Measurements from ENCODE around the gene RTL9. TPM values are rescaled to one million over a fixed set of nuclear protein-coding genes. Genes with fewer than 3 reads are reported as not detected.

The RTL9 gene
- total RNA-seq, 1 experiment from 2014 or later = 0.29 TPM

- ChIA-PET CTCF (no interaction called here), POLR2A (ENCODE audit: unreplicated experiment) (no interaction called here)
- Histone ChIP-seq H2AFZ (ENCODE audit: low read length) (no peak overlapping the region), H3K27me3 (ENCODE audit: low read length) (no peaks in the 10 kb centered on the region), H3K36me3 (ENCODE audit: low read depth, low read length) (no peaks in the 10 kb centered on the region), H3K9me2 (replicated peaks; ENCODE audit: low read length) (no peaks in the 10 kb centered on the region), H3F3A (ENCODE audit: low read length, unreplicated experiment) (no peaks in the 10 kb centered on the region), H4K20me1 (ENCODE audit: low read length) (no peaks in the 10 kb centered on the region), H3K4me2 (ENCODE audit: low read length) (no peak overlapping the region), H3K9me3 (ENCODE audit: low read length) (no peaks in the 10 kb centered on the region), H3K79me2 (ENCODE audit: low read length) (no peaks in the 10 kb centered on the region), H3K4me3 (ENCODE audit: low read length) (no peak overlapping the region), H3K9ac (ENCODE audit: low read length) (no peak overlapping the region), H3K27ac (ENCODE audit: low read length) (no peak overlapping the region), H3K4me1 (ENCODE audit: insufficient read depth, low read length) (peaks cover 30% of the 10 kb centered on the region)
- no peak for ATAC-seq
- BruUV-seq (replicated peaks) = no TSS peak
- no peak for TF ChIP-seq CTCF (conservative IDR thresholded peaks at IDR 0.05; ENCODE audit: low read depth, low read length)
- TF ChIP-seq EZH2 (IDR thresholded peaks at IDR 0.05; ENCODE audit: low read length, unreplicated experiment) = no peak
- TF ChIP-seq EZH2phosphoT487 (IDR thresholded peaks at IDR 0.05; ENCODE audit: borderline replicate concordance, low read length) = no peak
- intact Hi-C loops (cut with micrococcal nuclease) = no loop called here
- peak; percentile 44 for DNase-seq
Measured at GRCh38 chrX:110381216-110381615, 22.6 kb downstream of the RTL9 start.

GRCh38 chrX:110383414-110383813 lies 24.8 kb downstream of the RTL9 start:
- no peak overlapping the region for H3K4me2 ChIP-seq (ENCODE audit: low read length)
- ATAC-seq (no peak), DNase-seq (peak; percentile 42)
- TF ChIP-seq EZH2 (IDR thresholded peaks at IDR 0.05; ENCODE audit: low read length, unreplicated experiment) (no peak), CTCF (conservative IDR thresholded peaks at IDR 0.05; ENCODE audit: low read depth, low read length) (no peak), EZH2phosphoT487 (IDR thresholded peaks at IDR 0.05; ENCODE audit: borderline replicate concordance, low read length) (no peak)
- H3K4me1 ChIP-seq (ENCODE audit: insufficient read depth, low read length) = peaks cover 30% of the 10 kb centered on the region
- no peaks in the 10 kb centered on the region for H3K36me3 ChIP-seq (ENCODE audit: low read depth, low read length)
- no peak overlapping the region for H3K27ac ChIP-seq (ENCODE audit: low read length)
- H4K20me1 ChIP-seq (ENCODE audit: low read length) = no peaks in the 10 kb centered on the region
- no peaks in the 10 kb centered on the region for H3K9me2 ChIP-seq (replicated peaks; ENCODE audit: low read length)
- H3K9ac ChIP-seq (ENCODE audit: low read length) = no peak overlapping the region
- intact Hi-C loops (cut with micrococcal nuclease) = no loop called here
- POLR2A ChIA-PET (ENCODE audit: unreplicated experiment) = interaction anchor here (0.5 kb wide), 1 partner anchor 204 kb away, joined by 3 read pairs; no protein-coding TSS in a partner anchor
- H3K4me3 ChIP-seq (ENCODE audit: low read length) = no peak overlapping the region
- BruUV-seq (replicated peaks) = no TSS peak
- no peak overlapping the region for H2AFZ ChIP-seq (ENCODE audit: low read length)
- no peaks in the 10 kb centered on the region for H3K79me2 ChIP-seq (ENCODE audit: low read length)
- H3K9me3 ChIP-seq (ENCODE audit: low read length) = no peaks in the 10 kb centered on the region
- no peaks in the 10 kb centered on the region for H3F3A ChIP-seq (ENCODE audit: low read length, unreplicated experiment)
- no peaks in the 10 kb centered on the region for H3K27me3 ChIP-seq (ENCODE audit: low read length)
- CTCF ChIA-PET = no interaction called here

GRCh38 chrX:110384490-110384889 lies 25.8 kb downstream of the RTL9 start:
- no peaks in the 10 kb centered on the region for H3K9me3 ChIP-seq (ENCODE audit: low read length)
- H3F3A ChIP-seq (ENCODE audit: low read length, unreplicated experiment) = no peaks in the 10 kb centered on the region
- H3K36me3 ChIP-seq (ENCODE audit: low read depth, low read length) = no peaks in the 10 kb centered on the region
- H4K20me1 ChIP-seq (ENCODE audit: low read length) = no peaks in the 10 kb centered on the region
- H3K27me3 ChIP-seq (ENCODE audit: low read length) = no peaks in the 10 kb centered on the region
- H3K4me2 ChIP-seq (ENCODE audit: low read length) = no peak overlapping the region
- H2AFZ ChIP-seq (ENCODE audit: low read length) = no peak overlapping the region
- CTCF ChIA-PET = no interaction called here
- intact Hi-C loops (cut with micrococcal nuclease) = no loop called here
- H3K4me3 ChIP-seq (ENCODE audit: low read length) = no peak overlapping the region
- peaks cover 30% of the 10 kb centered on the region for H3K4me1 ChIP-seq (ENCODE audit: insufficient read depth, low read length)
- TF ChIP-seq EZH2phosphoT487 (IDR thresholded peaks at IDR 0.05; ENCODE audit: borderline replicate concordance, low read length) (no peak), EZH2 (IDR thresholded peaks at IDR 0.05; ENCODE audit: low read length, unreplicated experiment) (no peak), CTCF (conservative IDR thresholded peaks at IDR 0.05; ENCODE audit: low read depth, low read length) (no peak)
- DNase-seq (peak; percentile 66), ATAC-seq (peak; percentile 38)
- no peak overlapping the region for H3K27ac ChIP-seq (ENCODE audit: low read length)
- POLR2A ChIA-PET (ENCODE audit: unreplicated experiment) = no interaction called here
- BruUV-seq (replicated peaks) = no TSS peak
- H3K79me2 ChIP-seq (ENCODE audit: low read length) = no peaks in the 10 kb centered on the region
- H3K9me2 ChIP-seq (replicated peaks; ENCODE audit: low read length) = no peaks in the 10 kb centered on the region
- H3K9ac ChIP-seq (ENCODE audit: low read length) = no peak overlapping the region

All from PC-3 (cell line).